ENCODE results near the gene ASIP.

Gene ASIP

GRCh38 chr20:34312544-34313217 is 71.5 kb downstream of the ASIP start:
- DNase-seq, result peak; percentile 55 to 84 (median 78)

DNA sequence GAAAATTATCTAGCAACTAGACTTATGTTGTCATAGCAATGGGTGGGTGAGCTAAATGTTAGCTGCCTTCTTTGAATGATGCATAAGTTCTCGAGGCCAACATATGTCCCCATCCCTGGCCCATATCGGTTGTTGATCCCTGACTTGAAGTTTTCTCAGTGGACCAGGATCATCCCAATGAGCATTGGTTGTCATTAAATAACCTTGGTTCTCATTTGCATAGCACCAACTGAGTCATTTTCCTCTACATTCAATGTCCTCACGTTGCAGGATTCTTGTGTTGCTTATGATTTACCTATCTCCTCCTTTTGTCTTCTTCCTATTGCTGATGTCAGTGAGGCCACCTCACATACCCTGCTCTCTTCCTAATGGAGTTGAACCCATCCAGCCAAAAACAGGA is 74.0 kb downstream of the ASIP start:
- DNase-seq, result no peak

DNA sequence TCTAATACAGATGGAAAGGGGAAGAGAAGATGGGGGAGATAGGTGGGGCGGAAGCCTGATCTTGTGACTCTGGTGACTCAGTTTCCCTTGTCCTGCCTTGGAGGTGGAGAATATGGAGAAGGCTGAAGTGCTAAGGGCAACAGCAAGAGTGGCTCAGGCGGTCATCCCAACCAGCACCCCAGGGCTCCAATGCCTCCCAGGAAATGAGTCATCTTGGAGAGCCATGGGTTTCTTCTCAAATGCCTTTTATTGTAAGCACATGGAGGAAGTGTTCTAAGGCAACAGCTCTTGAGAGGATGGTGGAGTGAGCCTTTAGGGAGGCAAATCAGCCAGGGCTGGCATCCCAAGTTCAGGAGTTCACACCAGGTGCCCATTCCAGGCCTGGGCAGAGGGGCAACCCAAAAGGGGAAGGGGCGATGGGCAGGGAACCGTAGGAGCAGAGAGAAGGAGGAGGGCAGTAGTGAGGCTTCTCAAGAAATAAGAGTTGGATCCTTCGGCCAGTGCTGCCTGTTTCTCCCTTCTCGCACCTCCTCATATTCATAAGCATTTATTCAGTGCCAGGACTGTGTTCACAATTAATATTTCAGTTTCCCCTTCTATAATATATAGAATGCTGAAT is 75.1 kb downstream of the ASIP start:
- DNase-seq, result no peak

All from T-helper 2 cell (primary cell).